Heart left ventricle (tissue), 16 donors: ENCODE measurements around the gene SHF. TPM values are rescaled to one million over a fixed set of nuclear protein-coding genes. Genes with fewer than 3 reads are reported as not detected.

Source experiments
- ATAC-seq, 4 donors: fragments of 200-7000 bp; cut with Tn5 transposase; one replicate each; pipeline ENCODE4 v1.9.1; 2020 to 2022; ENCODE audit warnings: moderate library complexity in 4 of 4, mild to moderate bottlenecking in 3 of 4, moderate number of reproducible peaks in 1 of 4
- DNase-seq, 5 donors: peaks; one replicate each; pipeline ENCODE4 v3.0.0-alpha.2; 2020
- H3K27ac ChIP-seq, 12 donors: fragments of 200-600 bp; sonication (generic) in 4 of 12; one replicate each; pipeline versions ENCODE4 v1.5.0 to v1.8.0; 2016 to 2022; ENCODE audit warnings: mild to moderate bottlenecking in 2 of 12
- H3K27me3 ChIP-seq, 9 donors: fragments of 200-600 bp; sonication (generic) in 2 of 9; one replicate each; pipeline versions ENCODE4 v1.5.1 to v1.8.0; 2016 to 2022; ENCODE audit warnings: mild to moderate bottlenecking in 3 of 9
- H3K36me3 ChIP-seq, 9 donors: fragments of 200-600 bp; sonication (generic) in 2 of 9; one replicate each; pipeline versions ENCODE4 v1.5.0 to v1.8.0; 2018 to 2022; ENCODE audit warnings: mild to moderate bottlenecking in 2 of 9
- H3K4me1 ChIP-seq, 12 donors: fragments of 200-600 bp; sonication (generic) in 4 of 12; one replicate each; pipeline versions ENCODE4 v1.5.0 to v1.8.0; 2016 to 2022; ENCODE audit warnings: mild to moderate bottlenecking in 3 of 12
- H3K4me3 ChIP-seq, 12 donors: fragments of 200-600 bp; sonication (generic) in 4 of 12; one replicate each; pipeline versions ENCODE4 v1.5.0 to v1.8.0; 2017 to 2022; ENCODE audit warnings: mild to moderate bottlenecking in 9 of 12, moderate library complexity in 4 of 12
- H3K9me3 ChIP-seq, 12 donors: fragments of 200-600 bp; sonication (generic) in 4 of 12; one replicate each; pipeline versions ENCODE4 v1.5.0 to v1.8.0; 2016 to 2022; ENCODE audit warnings: mild to moderate bottlenecking in 1 of 12
- CTCF ChIP-seq, 12 donors: fragments of 200-600 bp; sonication (generic) in 4 of 12; IDR thresholded peaks; one replicate each; pipeline versions ENCODE4 v1.5.0 to v1.8.0; 2018 to 2022; ENCODE audit warnings: antibody characterized with exemption in 12 of 12, mild to moderate bottlenecking in 5 of 12
- POLR2A ChIP-seq, 2 donors: fragments of 450-650 bp; IDR thresholded peaks; one replicate each; pipeline ENCODE4 v1.6.1; 2017; ENCODE audit warnings: antibody characterized with exemption in 2 of 2, mild to moderate bottlenecking in 2 of 2, moderate library complexity in 2 of 2
- WGBS, 4 donors: extraction: QIAGEN DNeasy Blood & Tissue Kit in 2 of 4; methylation state at CpG; one replicate each; pipeline versions ENCODE4 v1.1.5 to v1.1.7; 2013 to 2018; 5-methylcytosine and 5-hydroxymethylcytosine counted together
- intact Hi-C, 10 donors: fragments of 100-400 bp; cut with DNase I; formaldehyde crosslinking; loops; one replicate each; pipeline versions ENCODE4 v1.11.1 to v1.14.2; 2022
- polyA plus RNA-seq, 2 donors: library from polyadenylated mRNA; stranded (reverse); fragments of 200-250 nt; gene quantifications; one replicate each; pipeline ENCODE4 v1.2.3, GENCODE V29; 2013
- total RNA-seq, 9 donors: library from RNA; depleted of rRNA in 2 of 9; stranded (reverse); fragments of >200 nt in 2 of 9; fragmentation: NEBNext Ultra II Directional in 3 of 9; extraction: Animal tissue kit (Norgen Biotek cat#: 25700) in 3 of 9; gene quantifications; one replicate each; pipeline versions ENCODE4 v1.1.0 to v1.2.4, GENCODE V29; 2016 to 2023
- donor health status: ischemic (EF 13 %, LVEDD 7.1; RV severe dilation, severe dysfunction).
- donor health status: healthy with polysubstance abuse.
- donor health status: DM: no; HTN: yes; CAD: no.
- donor health status: DM: no; HTN: no; CAD: no.
- donor health status: ischemic (EF 25% LVEDD 6.9; RV normal size, moderate dysfunction).
- donor health status: ischemic (EF 25% LVEDD 5.7; RV mildly dilated, moderate dysfunction).
- donor health status: healthy.
- donor health status: DM: yes; HTN: yes; CAD: no.
- donor health status: ischemic (EF 35%, LVEDD 5.7; RV mildly dilated, moderate dysfunction).
- donor health status: nonischemic (EF 11% LVEDD 7.7; RV severe dilation, severe dysfunction).
- donor health status: DM: yes; HTN: yes; CAD: no.
- donor health status: PGD.
- donor health status: ischemic (EF 29% LVEDD 5.4; RV normal size, mild dysfunction).
- donor health status: nonischemic (EF 23%, LVEDD 6.1; RV moderate dilation, normal function).

Gene SHF
- total and polyA plus RNA-seq, 11 donors = 1.9 to 7.9 (median 3.9) TPM

GRCh38 chr15:45144775-45145174, 43.0 kb downstream of the SHF start:
- no peak for DNase-seq
- WGBS, 4 donors = 76 to 89% (median 82%) methylated on average over 9 of the region's 9 CpGs
- intact Hi-C loops = no loop called here
- Histone ChIP-seq H3K27me3 (peaks cover 0 to 8% (median 0%) of the 10 kb centered on the region in 9 donors), H3K9me3 (no peaks in the 10 kb centered on the region), H3K27ac (no peak overlapping the region), H3K4me3 (no peak overlapping the region), H3K36me3 (peaks cover 0 to 2% (median 0%) of the 10 kb centered on the region in 9 donors), H3K4me1 (no peaks in the 10 kb centered on the region)
- no peak for ATAC-seq
- no peak for TF ChIP-seq CTCF (IDR thresholded peaks at IDR 0.05)
- no peak for TF ChIP-seq POLR2A (IDR thresholded peaks at IDR 0.05)

GRCh38 chr15:45143946-45144345, 43.8 kb downstream of the SHF start:
- no peaks in the 10 kb centered on the region for H3K9me3 ChIP-seq
- TF ChIP-seq POLR2A (IDR thresholded peaks at IDR 0.05) = no peak
- TF ChIP-seq CTCF (IDR thresholded peaks at IDR 0.05) = no peak
- H3K27ac ChIP-seq = no peak overlapping the region
- 80 to 88% (median 83%) methylated on average over 8 to 11 of the region's 11 CpGs for WGBS, 4 donors
- H3K36me3 ChIP-seq = peaks cover 0 to 2% (median 0%) of the 10 kb centered on the region in 9 donors
- H3K4me1 ChIP-seq = no peaks in the 10 kb centered on the region
- peaks cover 0 to 8% (median 0%) of the 10 kb centered on the region in 9 donors for H3K27me3 ChIP-seq
- H3K4me3 ChIP-seq = no peak overlapping the region
- ATAC-seq = no peak
- no peak for DNase-seq
- intact Hi-C loops = no loop called here

GRCh38 chr15:45143056-45143455, 44.7 kb downstream of the SHF start:
- Histone ChIP-seq H3K36me3 (peaks cover 0 to 2% (median 0%) of the 10 kb centered on the region in 9 donors), H3K9me3 (no peaks in the 10 kb centered on the region), H3K4me1 (no peaks in the 10 kb centered on the region), H3K27me3 (peaks cover 0 to 11% (median 0%) of the 10 kb centered on the region in 9 donors), H3K4me3 (no peak overlapping the region), H3K27ac (no peak overlapping the region)
- WGBS, 4 donors = 50 to 91% (median 86%) methylated on average over 1 to 7 of the region's 7 CpGs
- no peak for TF ChIP-seq POLR2A (IDR thresholded peaks at IDR 0.05)
- intact Hi-C loops = no loop called here
- no peak for ATAC-seq
- no peak for DNase-seq

GRCh38 chr15:45141386-45141785, 46.4 kb downstream of the SHF start:
- Histone ChIP-seq H3K36me3 (peaks cover 0 to 2% (median 0%) of the 10 kb centered on the region in 9 donors), H3K27ac (no peak overlapping the region), H3K4me3 (no peak overlapping the region), H3K4me1 (no peaks in the 10 kb centered on the region), H3K9me3 (no peaks in the 10 kb centered on the region), H3K27me3 (peaks cover 0 to 21% (median 4%) of the 10 kb centered on the region in 9 donors)
- DNase-seq = no peak
- TF ChIP-seq POLR2A (IDR thresholded peaks at IDR 0.05) (no peak), CTCF (IDR thresholded peaks at IDR 0.05) (no peak)
- ATAC-seq = no peak
- intact Hi-C loops = no loop called here
- WGBS, 4 donors = 80 to 86% (median 82%) methylated on average over 4 to 5 of the region's 5 CpGs
